NCI-H345 treated with DMSO at 0.1 percent for 48 hours (cell line): ENCODE data around the gene CABCOCO1.
A peak's percentile ranks its signal among the peaks of the same experiment; 100 is the strongest.
"Not testable (repeated sequence)": the region's sequence is repeated elsewhere in the genome, so short reads cannot be mapped to it uniquely, and the experiment has no call there.

Experiments
- DNase-seq: peaks from one replicate; lab custom pipeline; 2025; ENCODE audit not compliant: unreplicated experiment; lab: John Stamatoyannopoulos, UW

Gene CABCOCO1

DNA sequence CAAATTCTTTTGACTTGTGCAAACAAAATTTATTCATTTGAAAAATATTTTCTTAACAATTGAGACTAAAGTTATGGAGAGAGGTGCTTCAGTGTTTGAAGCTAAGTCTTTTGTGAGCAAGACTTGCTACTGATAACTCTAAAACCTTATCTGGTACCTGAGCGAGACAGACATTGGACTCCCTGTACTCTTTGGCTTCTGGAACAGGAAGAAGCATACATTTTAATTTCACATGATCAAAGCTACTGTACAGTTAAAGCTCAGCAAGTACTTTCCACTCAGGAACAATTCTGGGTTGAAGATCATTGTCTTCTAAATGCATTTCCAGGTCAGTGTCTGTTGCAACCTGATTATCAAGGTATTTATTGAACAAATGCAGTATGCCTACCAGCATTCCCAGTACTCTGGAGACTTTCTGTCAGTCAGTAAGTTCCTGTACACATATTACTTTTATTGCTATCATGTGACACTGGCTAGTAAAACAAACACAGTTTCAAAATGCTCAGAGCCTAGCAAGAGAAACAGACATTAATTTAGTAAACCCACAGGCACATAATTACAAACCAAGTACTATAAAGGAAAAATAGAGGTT is 42.4 kb downstream of the CABCOCO1 start:
- DNase-seq, result no peak

DNA sequence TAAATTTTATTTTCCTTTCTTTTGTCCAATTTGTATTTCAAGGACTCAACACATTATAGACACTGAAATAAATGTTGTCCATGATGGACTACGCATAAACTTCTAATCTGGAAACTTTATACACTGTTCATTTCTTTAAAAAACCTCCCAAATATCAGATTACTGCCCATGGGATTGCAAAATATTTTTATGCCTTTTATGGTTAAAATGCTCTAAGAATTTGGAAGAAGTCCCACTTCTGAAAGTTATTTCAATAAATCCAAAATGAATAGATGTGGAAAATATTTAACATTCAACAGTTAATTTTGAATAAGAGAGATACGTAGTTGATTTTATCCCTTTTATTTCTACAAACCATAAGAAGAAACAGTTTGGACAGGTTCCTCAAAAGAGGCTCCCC is 46.1 kb downstream of the CABCOCO1 start:
- no peak for DNase-seq

DNA sequence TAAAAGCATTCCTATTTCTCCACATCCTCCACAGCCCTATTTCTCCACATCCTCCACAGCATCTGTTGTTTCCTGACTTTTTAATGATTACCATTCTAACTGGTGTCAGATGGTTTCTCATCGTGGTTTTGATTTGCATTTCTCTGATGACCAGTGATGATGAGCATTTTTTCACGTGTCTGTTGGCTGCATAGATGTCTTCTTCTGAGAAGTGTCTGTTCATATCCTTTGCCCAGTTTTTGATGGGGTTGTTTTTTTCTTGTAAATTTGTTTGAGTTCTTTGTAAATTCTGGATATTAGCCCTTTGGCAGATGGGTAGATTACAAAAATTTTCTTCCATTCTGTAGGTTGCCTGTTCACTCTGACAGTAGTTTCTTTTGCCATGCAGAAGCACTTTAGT is 49.4 kb downstream of the CABCOCO1 start:
- not testable (repeated sequence) for DNase-seq

DNA sequence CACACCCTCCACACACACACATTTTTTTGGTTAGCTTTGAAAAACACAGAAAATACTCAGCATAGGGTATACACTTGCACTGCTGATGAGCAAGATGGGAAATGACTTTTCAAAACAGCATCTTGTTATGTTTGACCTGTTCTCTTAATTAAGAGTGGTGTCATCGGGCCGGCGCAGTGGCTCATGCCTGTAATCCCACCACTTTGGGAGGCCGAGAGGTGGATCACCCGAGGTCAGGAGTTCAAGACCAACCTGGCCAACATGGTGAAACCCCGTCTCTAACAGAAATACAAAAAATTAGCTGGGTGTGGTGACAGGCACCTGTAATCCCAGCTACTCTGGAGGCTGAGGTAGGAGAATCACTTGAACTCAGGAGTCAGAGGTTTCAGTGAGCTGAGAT is 56.7 kb downstream of the CABCOCO1 start:
- DNase-seq, result not testable (repeated sequence)

DNA sequence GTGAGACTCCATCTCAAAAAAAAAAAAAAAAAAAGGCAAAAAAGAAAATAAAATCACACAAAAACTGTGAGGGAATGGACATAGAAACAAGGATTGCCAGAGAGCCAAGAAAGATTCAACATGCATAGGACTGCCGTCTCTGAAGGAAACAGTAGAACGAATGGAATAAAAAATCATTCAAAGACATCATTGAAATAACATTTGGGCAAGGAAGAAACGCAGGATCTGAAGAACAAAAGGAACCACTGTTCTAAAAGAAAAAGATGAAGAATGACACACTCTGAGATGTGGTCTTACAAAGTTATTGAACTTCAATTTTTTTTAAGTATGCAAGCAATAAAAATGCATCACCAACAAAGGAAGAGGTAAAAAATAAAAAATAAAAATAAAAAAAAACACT is 57.2 kb downstream of the CABCOCO1 start:
- no peak for DNase-seq

DNA sequence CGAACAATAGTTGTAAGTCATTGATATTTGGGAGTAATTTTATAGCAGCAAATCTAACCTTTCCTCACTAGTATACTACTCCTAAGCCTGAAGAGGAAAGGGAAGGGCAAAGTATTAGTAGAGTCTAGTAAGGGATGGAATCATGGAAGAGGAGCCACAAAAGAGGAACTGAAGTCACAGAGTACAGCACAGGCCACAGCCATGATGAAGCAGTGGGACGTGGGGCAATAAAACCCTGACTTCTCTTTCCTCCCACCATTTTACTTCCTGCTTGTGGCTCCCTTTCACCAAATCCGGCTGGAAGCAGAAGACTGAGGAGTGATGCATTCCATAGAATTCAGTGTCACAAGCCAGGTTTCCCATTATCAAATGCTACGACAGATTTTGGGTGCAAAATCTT is 58.7 kb downstream of the CABCOCO1 start:
- DNase-seq, result no peak

DNA sequence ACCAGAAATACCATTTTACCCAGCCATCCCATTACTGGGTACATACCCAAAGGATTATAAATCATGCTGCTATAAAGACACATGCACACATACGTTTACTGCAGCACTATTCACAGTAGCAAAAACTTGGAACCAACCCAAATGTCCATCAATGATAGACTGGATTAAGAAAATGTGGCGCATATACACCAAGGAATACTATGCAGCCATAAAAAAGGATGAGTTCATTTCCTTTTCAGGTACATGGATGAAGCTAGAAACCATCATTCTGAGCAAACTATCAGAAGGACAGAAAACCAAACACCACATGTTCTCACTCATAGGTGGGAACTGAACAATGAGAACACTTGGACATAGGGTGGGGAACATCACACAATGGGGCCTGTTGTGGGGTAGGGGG is 62.5 kb downstream of the CABCOCO1 start:
- not testable (repeated sequence) for DNase-seq

DNA sequence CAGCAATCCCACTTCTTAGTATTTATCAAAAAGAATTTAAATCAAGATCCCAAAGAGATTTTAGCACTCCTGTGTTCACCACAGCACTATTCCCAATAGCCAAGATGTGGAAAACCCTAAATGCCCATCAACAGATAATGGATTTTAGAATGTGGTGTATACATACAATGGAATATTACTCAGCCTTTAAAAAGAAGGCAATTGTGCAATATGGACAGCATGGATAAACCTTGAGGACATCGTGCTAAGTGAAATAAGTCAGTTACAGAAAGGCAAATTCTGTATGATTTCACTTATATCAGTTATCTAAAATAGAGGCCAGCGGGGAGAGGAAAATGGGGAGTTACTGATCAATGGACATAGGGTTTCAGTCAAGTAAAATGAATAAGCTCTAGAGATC is 66.9 kb downstream of the CABCOCO1 start:
- no peak for DNase-seq

DNA sequence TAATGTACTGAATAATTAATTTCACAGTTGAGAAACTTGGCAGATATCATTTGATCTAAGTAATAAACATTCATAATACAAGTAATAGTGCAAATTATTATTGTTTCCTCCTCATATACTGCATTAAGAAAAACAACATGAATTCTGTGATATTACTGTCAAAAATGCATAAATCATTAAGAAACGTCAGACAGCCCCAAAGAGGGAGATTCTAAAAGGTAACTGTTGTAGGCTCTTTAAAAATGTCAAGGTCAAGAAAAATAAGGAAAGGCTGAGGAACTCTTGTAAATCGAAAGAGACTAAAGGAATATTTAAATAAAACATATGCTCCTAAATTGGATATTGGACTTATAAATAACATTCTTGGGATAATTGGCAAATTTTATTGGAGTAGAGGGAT is 67.9 kb downstream of the CABCOCO1 start:
- no peak for DNase-seq

DNA sequence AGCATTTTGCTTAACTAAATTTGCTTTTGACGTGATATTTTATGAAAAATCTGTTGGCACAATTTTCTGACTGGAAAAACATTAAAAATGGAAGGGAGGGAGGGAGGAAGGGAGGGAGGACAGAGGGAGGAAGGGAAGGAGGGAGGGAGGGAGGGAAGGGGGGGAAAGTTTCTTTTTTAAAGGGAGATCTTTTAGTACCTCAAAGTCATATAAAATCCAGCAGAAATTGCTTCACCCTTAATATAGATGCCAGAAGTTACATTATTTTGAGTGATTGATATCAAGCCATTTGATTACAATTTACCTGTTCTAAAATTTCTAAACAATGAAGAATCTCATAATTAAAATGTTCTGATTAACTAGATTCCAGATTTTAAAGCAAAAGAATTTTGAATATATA is 68.9 kb downstream of the CABCOCO1 start:
- DNase-seq, result no peak

DNA sequence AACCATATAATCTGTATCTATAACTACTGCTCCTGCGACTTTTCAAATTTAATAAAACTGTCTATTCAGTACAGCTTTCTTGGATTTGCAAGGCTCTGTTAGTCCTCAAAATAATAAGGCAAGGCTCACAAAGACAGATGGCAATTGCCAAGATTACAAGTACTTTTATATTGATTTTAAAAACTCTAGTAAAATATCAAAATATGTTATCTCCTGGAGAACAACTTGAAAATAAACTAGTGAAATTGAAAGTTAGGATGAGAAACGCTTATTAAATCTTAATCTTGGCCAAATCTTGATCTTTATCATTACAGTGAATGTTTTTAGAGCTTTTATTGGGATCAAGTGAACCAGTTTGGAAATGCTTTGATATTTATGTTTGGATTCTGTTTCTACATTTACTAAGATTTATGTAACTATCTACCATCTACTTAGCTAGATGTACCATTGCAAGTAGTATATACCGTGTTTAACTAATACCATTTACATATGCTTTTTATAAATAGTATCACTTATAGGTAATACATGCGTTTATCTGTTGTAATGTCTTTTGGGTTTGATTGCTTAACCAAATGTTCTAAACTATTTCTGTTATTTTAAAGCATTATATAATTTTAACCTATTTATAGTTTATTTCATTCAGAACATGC is 70.0 kb downstream of the CABCOCO1 start:
- DNase-seq, result no peak

DNA sequence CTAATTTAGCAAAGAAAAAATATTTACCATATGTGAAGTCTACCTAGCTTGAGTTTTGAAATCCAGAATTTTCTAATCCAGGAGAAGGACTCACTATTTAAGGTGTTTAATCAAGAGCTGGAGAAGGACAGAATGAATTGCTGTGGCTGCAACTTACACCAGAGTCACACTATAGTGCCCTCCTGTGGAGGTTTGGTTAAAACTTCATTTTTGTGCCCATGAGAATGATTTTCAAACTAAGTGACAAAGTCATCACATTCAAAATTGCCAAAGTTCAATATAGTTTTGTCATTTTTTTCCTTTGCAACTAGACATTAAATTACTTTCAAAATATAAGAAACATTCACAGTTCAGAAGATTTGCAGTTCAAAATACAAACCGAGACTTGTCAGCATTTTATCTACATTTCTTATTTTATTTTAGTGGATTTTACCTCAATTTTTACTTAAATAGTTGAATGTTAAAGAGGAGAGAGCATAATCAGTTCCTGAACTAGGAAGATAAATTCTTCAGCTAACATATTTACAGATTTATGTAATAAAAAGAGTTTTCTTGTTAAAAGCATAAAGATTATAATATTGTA is 70.7 kb downstream of the CABCOCO1 start:
- peak; percentile 24 for DNase-seq

DNA sequence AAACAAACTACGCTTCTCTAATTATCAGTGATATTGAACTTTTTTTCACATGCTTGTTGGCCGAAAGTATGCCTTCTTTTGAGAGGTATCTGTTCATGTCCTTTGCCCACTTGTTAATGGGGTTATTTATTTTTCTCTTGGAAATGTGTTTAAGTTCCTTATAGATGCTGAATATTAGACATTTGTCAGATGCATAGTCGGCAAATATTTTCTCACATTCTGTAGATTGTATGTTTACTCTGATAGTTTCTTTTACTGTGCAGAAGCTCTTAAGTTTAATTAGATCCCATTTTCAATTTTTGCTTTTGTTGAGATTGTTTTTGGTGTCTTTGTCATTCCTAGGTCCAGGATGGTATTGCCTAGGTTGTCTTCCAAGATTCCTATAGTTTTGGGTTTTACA is 73.2 kb downstream of the CABCOCO1 start:
- no peak for DNase-seq

DNA sequence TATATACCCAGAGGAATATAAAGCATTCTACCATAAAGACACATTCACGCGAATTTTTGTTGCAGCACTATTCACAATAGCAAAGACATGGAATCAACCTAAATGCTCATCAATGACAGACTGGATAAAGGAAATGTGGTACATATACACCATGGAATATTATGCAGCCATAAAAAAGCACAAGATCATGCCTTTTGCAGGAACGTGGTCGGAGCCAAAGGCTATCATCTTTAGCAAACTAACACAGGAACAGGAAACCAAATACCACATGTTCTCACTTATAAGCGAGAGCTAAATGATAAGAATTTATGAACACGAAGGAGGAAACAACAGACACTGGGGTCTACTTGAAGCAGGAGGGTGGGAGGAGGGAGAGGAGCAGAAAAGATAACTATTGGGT is 74.7 kb downstream of the CABCOCO1 start:
- not testable (repeated sequence) for DNase-seq

DNA sequence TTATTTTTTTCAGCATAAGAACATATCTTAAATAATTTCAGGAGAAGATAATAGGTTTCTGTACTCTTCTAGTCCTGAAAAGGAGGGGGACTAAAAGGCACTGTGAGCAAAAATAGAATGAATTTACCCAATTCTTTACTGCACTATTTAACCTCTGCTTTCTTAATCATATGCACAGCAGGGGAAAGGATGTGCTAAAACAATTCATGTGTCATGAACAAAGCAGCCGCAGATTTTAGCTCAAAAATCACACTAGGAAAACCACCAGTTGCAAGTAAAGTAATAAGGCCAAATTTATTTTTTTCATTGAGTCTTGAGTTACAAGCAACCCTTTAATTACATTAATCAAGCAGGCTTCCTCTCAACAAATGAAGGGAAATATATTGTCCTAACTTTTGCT is 80.1 kb downstream of the CABCOCO1 start:
- no peak for DNase-seq

DNA sequence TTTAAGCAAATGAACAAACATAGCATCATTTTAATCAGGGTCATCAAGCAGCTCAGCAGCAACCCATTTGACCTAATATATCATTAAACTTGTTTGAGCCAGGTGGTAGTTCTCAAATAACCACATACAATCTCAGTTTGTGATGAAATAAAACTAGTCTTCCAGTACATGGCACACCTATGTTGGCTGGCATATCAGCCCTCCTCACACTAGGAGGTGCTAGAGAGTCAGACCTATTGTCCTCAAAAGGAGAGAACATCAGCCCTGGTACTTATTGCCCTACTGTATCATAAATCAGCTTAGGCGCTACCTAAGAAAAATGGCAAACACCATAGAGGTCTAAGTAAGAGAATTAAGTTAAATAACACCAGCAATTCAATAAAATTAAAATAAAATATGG is 81.7 kb downstream of the CABCOCO1 start:
- DNase-seq, result no peak

DNA sequence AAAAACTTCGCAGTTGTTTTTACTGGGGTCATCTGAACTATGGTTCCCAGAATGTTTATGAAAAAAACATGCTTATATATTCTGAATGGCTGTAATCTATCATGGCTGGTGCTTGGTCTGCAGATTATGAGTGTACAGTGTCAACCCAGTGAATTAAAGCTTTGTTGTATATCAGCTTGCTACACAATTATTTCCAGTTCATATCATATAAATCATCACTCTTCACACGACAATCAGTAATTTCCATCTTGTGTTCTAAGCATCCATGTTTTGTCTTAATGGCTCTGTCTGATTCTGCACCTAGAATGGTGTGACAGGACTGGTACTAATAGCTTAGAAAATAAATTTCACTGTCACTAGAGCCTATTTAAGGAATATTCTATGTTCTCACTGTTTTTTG is 83.6 kb downstream of the CABCOCO1 start:
- no peak for DNase-seq

DNA sequence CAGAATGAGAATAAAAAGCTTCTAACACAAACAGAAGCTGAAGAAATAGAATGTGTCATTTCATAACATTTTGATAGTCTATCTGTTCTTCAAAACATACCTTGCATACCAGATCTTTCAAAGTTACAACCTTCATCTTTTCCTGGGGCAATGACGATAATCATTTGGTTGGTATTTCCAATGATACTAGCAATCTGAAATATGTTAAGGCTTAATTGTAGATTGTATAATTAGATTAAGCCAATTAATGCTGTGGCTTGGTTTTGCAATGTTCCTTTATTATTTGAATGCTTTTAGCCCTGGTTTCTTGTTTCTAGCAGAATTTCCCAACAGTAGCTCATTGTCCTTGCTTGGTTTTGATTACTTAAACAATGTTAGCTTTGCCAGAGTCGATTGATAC is 84.6 kb downstream of the CABCOCO1 start:
- no peak for DNase-seq

DNA sequence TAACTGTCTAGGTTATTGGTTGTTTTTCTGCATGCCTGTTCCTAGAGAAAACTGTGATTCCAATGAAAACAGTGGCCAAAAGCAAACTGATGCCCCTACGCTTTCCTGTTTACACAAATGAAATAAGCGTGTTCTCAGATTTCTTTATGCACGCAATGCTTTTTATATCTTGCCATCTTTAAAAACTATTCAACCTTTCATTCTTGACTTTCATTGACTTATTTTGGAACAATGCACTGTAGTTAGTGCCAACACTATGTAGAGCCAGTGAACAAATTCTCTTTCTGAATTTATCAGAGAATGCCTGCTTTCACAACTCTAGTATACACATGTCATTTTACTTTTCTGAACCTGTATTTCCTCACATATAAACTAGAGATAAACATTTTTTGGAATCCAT is 86.6 kb downstream of the CABCOCO1 start:
- no peak for DNase-seq

DNA sequence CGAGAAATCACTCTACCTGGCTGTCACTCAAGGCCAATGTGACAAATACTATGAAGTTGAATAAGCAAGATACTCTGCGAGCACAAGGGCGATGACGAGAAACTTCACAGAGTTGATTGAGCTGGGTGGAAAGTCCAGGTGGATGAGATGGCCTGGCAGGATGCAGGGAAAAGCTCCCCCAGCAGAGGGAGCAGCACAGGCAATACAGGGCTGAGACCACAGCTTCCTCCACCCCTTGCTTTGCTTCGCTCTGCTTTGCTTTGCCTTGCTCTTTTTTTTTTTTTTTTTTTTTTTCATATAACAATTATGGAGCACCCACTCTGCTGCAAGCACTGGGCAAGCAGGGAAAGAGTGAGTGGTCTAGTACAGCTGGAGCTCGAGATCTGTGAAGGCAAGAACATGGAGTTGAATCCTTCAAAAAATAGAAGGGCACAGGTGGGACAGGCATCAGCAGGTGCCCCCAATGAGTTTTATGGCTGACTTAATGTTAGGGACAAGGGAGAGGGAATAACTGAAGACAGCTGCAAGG is 88.3 kb downstream of the CABCOCO1 start:
- DNase-seq, result no peak

DNA sequence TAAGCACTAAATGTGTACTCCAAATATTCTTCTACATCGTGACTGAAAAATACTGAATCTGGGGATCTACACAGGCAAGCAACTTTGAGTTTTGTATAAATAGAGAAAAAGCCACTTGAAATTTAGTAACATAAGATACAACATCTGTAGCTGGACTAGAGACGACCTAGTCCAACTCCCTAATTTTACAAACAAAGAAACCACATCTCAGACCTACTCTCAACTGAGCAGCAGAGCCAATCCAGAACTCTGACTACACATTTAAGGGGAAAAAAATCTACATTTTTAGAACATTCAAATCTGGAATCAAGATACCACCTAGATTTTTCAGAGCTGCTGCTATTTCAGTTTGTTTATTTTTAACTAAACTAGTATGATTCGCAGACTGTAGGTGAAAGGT is 88.9 kb downstream of the CABCOCO1 start:
- no peak for DNase-seq
